Measurements from ENCODE around the gene SNAP47. TPM values are rescaled to one million over a fixed set of nuclear protein-coding genes. Genes with fewer than 3 reads are reported as not detected.

Gene SNAP47
- total RNA-seq, 1 donor from 2014 or later = 29.6 TPM

DNA sequence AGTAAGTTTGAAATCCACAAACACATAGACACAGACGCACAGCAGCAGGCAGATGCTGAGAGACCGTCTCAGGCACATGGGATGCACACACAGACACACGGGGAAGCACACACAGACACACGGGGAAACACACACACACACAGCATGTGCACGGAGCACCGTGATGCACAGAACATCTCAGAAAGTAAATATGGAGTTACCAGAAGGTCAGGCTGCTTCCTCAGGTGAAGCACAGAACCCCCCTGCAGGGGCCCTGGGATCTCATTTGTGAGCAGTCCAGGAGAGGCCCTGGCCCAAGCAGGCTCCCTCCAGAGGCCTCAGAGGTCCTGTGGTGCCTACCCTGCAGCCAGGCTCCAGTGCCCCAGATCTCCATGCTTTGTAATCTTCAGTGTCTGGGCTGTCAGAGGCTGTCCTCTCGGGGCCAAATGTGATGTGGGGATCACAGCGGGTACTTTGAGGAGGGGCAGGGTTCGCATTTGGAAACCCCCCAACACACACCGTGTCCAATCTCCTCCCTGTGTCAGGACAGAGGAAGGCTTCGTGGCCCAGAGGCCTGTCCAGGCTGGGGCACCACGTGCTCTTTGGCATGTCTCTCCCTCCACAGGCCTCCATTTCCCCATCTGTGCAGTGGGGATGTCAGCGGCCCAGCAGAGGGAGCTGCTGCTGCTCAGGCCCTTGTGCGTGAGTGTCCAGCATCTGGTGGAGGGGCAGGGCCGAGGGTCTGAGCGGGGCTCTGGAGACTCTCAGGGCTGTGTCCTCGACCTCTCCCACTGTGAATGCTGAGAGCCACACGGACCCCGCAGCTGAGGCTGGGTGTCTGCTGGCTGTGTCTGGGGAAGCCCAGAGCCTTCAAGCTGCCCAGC is 57.2 kb downstream of the SNAP47 start:
- DNase-seq (ENCODE audit: extremely low spot score, unreplicated experiment) = peak; percentile 75
- Mint-ChIP-seq H3K4me3 (ENCODE audit: unreplicated experiment) (no peak overlapping the region), H3K27me3 (ENCODE audit: unreplicated experiment) (peaks cover 11% of the 10 kb centered on the region), H3K27ac (ENCODE audit: unreplicated experiment) (no peak overlapping the region), H3K4me1 (ENCODE audit: unreplicated experiment) (peaks cover 52% of the 10 kb centered on the region), H3K9me3 (ENCODE audit: unreplicated experiment) (no peaks in the 10 kb centered on the region), H3K36me3 (ENCODE audit: unreplicated experiment) (no peaks in the 10 kb centered on the region)
- TF ChIP-seq, protein P1, sequence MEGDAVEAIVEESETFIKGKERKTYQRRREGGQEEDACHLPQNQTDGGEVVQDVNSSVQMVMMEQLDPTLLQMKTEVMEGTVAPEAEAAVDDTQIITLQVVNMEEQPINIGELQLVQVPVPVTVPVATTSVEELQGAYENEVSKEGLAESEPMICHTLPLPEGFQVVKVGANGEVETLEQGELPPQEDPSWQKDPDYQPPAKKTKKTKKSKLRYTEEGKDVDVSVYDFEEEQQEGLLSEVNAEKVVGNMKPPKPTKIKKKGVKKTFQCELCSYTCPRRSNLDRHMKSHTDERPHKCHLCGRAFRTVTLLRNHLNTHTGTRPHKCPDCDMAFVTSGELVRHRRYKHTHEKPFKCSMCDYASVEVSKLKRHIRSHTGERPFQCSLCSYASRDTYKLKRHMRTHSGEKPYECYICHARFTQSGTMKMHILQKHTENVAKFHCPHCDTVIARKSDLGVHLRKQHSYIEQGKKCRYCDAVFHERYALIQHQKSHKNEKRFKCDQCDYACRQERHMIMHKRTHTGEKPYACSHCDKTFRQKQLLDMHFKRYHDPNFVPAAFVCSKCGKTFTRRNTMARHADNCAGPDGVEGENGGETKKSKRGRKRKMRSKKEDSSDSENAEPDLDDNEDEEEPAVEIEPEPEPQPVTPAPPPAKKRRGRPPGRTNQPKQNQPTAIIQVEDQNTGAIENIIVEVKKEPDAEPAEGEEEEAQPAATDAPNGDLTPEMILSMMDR (IDR thresholded peaks at IDR 0.05) = peak; percentile 39

DNA sequence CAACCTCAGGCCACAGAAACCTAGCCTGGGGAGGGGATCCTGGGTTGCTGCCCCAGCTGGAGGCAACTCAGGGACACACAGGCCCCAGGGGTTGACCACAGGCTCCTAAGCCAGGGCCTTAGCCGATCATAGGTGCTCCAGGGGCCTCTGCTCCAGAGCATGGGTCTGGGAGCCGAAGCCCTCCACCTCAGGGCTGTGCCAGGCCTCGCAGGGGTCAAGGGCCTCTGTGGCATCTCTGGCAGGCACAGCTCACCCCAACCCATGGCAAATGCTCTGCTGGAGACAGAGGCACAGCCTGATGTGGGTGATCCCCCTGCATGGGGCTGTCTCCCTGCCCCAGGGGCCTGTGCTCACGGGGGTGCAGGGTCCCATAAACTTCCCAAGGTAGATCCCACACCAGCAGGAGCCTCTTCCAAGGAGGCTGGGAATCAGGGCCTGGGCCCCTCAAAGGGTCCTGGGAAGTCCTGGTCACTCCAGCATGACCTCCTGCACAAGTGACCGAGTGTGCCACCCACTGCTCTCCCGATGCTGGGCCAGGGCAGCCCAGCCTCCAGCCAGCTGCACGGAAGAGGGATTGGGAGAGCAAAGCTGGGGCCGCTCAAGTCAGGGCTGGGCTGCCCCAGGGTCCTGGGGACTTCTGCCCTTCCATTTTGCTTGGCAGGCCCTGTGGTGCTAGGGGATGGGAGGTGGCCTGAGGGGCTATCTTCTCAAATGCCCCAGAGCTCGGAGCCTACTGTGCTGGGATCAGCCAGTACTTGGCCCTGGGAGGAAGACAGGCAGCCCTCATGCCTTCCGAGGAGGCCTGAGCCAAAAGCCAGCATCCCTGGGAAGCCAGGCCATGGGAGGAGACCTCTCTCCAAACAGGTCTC is 58.1 kb downstream of the SNAP47 start:
- TF ChIP-seq, protein P1 (IDR thresholded peaks at IDR 0.05) = no peak
- Mint-ChIP-seq H3K9me3 (ENCODE audit: unreplicated experiment) (no peaks in the 10 kb centered on the region), H3K27ac (ENCODE audit: unreplicated experiment) (peak overlapping the region; percentile 63), H3K27me3 (ENCODE audit: unreplicated experiment) (peaks cover 19% of the 10 kb centered on the region), H3K4me1 (ENCODE audit: unreplicated experiment) (peaks cover 47% of the 10 kb centered on the region), H3K36me3 (ENCODE audit: unreplicated experiment) (no peaks in the 10 kb centered on the region), H3K4me3 (ENCODE audit: unreplicated experiment) (no peak overlapping the region)
- peak; percentile 83 for DNase-seq (ENCODE audit: extremely low spot score, unreplicated experiment)

DNA sequence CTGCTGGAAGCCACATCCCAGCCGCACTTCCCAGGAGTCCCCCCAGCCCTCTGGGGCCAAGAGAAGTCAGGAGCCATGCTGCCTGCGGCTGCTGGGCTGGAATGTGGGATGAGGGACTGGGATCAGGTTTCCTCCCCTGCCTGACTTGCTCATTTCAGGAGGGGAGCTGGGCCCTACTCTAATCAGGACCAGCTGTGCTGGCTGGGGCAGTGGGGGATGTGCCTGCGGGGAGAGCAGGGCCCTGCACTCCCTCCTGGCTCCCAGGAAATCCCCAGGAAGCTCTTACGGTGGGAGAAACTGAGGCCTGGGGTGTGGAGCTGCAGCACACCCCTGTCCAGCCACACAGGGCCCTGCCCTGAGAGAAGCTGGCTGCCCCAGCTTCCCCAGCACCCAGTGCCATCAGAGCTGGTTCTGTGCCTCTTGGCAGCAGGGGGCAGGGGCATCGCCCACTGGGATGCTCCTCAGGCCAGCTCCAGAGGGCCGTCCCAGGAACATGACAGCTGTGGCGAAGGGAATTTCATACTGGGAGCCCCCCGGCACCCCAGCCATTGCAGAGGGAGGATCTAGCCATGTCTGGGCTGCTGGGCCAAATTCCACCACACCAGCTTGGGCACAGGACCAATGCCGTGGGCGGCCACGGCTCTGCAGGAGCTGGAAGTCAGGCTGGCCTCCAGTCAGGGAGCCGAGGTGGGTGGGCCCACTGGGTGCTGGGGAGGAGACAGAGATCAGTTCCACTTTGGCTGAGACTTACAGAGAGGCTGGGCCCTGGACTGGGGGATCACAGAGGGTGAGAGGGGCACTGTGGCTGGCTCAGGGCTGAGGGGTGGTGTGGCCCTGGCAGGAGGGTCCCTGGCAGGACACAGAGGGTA is 58.9 kb downstream of the SNAP47 start:
- Mint-ChIP-seq H3K9me3 (ENCODE audit: unreplicated experiment) (peaks cover under 1% of the 10 kb centered on the region), H3K4me3 (ENCODE audit: unreplicated experiment) (peak overlapping the region; percentile 14), H3K36me3 (ENCODE audit: unreplicated experiment) (no peaks in the 10 kb centered on the region), H3K4me1 (ENCODE audit: unreplicated experiment) (peaks cover 38% of the 10 kb centered on the region), H3K27me3 (ENCODE audit: unreplicated experiment) (peaks cover 26% of the 10 kb centered on the region), H3K27ac (ENCODE audit: unreplicated experiment) (peak overlapping the region; percentile 63)
- peak; percentile 93 for DNase-seq (ENCODE audit: extremely low spot score, unreplicated experiment)
- TF ChIP-seq, protein P1 (IDR thresholded peaks at IDR 0.05) = no peak

DNA sequence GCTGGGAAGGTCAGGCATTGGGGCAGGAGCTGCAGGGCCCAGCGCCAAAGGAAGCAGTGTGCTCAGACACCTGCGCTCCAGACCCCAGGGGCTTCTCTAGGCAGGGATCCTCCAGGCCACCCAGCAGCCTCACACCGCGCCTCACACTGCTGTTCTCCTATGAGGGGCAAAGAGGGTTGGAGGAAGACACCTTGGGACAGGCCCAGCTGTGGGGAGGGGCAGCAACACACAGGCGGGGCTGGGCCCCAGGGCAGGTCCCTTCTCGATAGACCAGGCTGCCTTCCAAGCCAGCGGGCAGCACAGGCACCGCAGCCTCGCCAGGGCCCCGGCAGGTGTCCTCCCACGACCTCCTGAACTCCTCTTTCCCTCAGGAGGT is 59.6 kb downstream of the SNAP47 start:
- Mint-ChIP-seq H3K4me3 (ENCODE audit: unreplicated experiment) (no peak overlapping the region), H3K36me3 (ENCODE audit: unreplicated experiment) (no peaks in the 10 kb centered on the region), H3K27me3 (ENCODE audit: unreplicated experiment) (peaks cover 31% of the 10 kb centered on the region), H3K9me3 (ENCODE audit: unreplicated experiment) (peaks cover 5% of the 10 kb centered on the region), H3K27ac (ENCODE audit: unreplicated experiment) (peak overlapping the region; percentile 63), H3K4me1 (ENCODE audit: unreplicated experiment) (peaks cover 34% of the 10 kb centered on the region)
- TF ChIP-seq, protein P1 (IDR thresholded peaks at IDR 0.05) = no peak
- peak; percentile 83 for DNase-seq (ENCODE audit: extremely low spot score, unreplicated experiment)
